Neural progenitor cell (in vitro differentiated cells): Measurements from ENCODE around the gene ETHE1.

ENCODE experiments used
- EZH2 ChIP-seq: fragments of 200-600 bp; sonication (generic); IDR thresholded peaks from 2 replicates; pipeline ENCODE4 v1.6.1; 2017; ENCODE audit warnings: antibody characterized with exemption, mild to moderate bottlenecking, moderate library complexity
- EZH2phosphoT487 ChIP-seq: fragments of 200-600 bp; sonication (generic); IDR thresholded peaks from 2 replicates; pipeline ENCODE4 v1.6.1; 2017; ENCODE audit warnings: antibody characterized with exemption
- TF ChIP-seq, protein P1 (sequence below): fragments of 200-600 bp; sonication (generic); IDR thresholded peaks from 2 replicates; pipeline ENCODE4 v1.5.1; 2017; ENCODE audit warnings: antibody characterized with exemption, mild to moderate bottlenecking

DNA sequence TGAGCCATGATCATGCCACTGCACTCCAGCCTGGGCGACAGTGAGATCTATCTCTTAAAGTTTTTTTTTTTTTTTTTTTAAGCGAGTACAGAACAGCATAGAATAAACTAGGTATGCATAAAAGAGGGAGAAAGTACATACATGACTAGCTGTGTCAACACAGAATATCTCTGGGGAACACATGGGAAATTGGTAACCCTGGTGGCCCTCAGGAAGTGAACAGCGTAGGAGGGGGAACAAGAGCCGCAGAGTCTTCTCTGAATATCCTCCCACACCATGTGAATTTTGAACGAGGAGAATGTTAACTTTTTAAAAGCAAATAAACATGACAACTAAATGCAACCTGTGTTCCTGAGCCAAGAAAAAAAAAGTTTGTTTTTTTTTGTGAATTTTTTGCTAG, 37.7 kb downstream of the ETHE1 start:
- TF ChIP-seq, protein P1, sequence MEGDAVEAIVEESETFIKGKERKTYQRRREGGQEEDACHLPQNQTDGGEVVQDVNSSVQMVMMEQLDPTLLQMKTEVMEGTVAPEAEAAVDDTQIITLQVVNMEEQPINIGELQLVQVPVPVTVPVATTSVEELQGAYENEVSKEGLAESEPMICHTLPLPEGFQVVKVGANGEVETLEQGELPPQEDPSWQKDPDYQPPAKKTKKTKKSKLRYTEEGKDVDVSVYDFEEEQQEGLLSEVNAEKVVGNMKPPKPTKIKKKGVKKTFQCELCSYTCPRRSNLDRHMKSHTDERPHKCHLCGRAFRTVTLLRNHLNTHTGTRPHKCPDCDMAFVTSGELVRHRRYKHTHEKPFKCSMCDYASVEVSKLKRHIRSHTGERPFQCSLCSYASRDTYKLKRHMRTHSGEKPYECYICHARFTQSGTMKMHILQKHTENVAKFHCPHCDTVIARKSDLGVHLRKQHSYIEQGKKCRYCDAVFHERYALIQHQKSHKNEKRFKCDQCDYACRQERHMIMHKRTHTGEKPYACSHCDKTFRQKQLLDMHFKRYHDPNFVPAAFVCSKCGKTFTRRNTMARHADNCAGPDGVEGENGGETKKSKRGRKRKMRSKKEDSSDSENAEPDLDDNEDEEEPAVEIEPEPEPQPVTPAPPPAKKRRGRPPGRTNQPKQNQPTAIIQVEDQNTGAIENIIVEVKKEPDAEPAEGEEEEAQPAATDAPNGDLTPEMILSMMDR, result no peak
- TF ChIP-seq EZH2phosphoT487 (no peak), EZH2 (no peak)
